Parathyroid adenoma (tissue), 2 donors: ENCODE measurements around the gene TANK.

Experiments
- H2AFZ ChIP-seq: fragments of 300-600 bp; sonication (generic); one replicate; pipeline ENCODE4 v1.7.0; 2017; ENCODE audit warnings: antibody characterized with exemption, mild to moderate bottlenecking
- H3K27ac ChIP-seq: fragments of 300-600 bp; sonication (generic); one replicate; pipeline ENCODE4 v1.7.0; 2017
- H3K27me3 ChIP-seq: fragments of 300-600 bp; sonication (generic); one replicate; pipeline ENCODE4 v1.7.0; 2017; ENCODE audit warnings: low read length; ENCODE audit not compliant: control insufficient read depth, insufficient read depth
- H3K36me3 ChIP-seq: fragments of 300-600 bp; sonication (generic); one replicate; pipeline ENCODE4 v1.7.0; 2017; ENCODE audit warnings: low read length; ENCODE audit not compliant: control insufficient read depth, insufficient read depth
- H3K4me1 ChIP-seq: fragments of 300-600 bp; sonication (generic); one replicate; pipeline ENCODE4 v1.7.0; 2017; ENCODE audit warnings: control low read depth
- H3K4me2 ChIP-seq: fragments of 300-600 bp; sonication (generic); one replicate; pipeline ENCODE4 v1.7.0; 2017; ENCODE audit warnings: low read length
- H3K4me3 ChIP-seq: fragments of 300-600 bp; sonication (generic); one replicate; pipeline ENCODE4 v1.7.0; 2017; ENCODE audit warnings: low read depth, low read length
- H3K79me2 ChIP-seq: fragments of 300-600 bp; sonication (generic); one replicate; pipeline ENCODE4 v1.7.0; 2017; ENCODE audit warnings: control low read depth
- H3K9ac ChIP-seq: fragments of 300-600 bp; sonication (generic); one replicate; pipeline ENCODE4 v1.7.0; 2017; ENCODE audit warnings: mild to moderate bottlenecking
- H3K9me3 ChIP-seq: fragments of 300-600 bp; sonication (generic); one replicate; pipeline ENCODE4 v1.7.0; 2017; ENCODE audit warnings: low read length; ENCODE audit not compliant: control insufficient read depth
- CTCF ChIP-seq: fragments of 300-600 bp; sonication (generic); IDR thresholded peaks from one replicate; pipeline ENCODE4 v1.7.0; 2017; ENCODE audit warnings: antibody characterized with exemption, mild to moderate bottlenecking
- donor health status: primary hyperparathyroidism.

The TANK gene

GRCh38 chr2:161119483-161119882, 40.7 kb upstream of the TANK start:
- H2AFZ ChIP-seq: no peak overlapping the region
- no peaks in the 10 kb centered on the region for H3K27me3 ChIP-seq
- H3K4me1 ChIP-seq: no peaks in the 10 kb centered on the region
- H3K79me2 ChIP-seq: no peaks in the 10 kb centered on the region
- no peak overlapping the region for H3K4me3 ChIP-seq
- H3K9ac ChIP-seq: no peak overlapping the region
- no peak overlapping the region for H3K4me2 ChIP-seq
- no peak for TF ChIP-seq CTCF
- H3K9me3 ChIP-seq: no peaks in the 10 kb centered on the region
- no peak overlapping the region for H3K27ac ChIP-seq
- no peaks in the 10 kb centered on the region for H3K36me3 ChIP-seq

GRCh38 chr2:161120775-161121174, 39.5 kb upstream of the TANK start:
- Histone ChIP-seq H3K27me3 (no peaks in the 10 kb centered on the region), H3K4me2 (no peak overlapping the region), H3K4me3 (no peak overlapping the region), H3K36me3 (no peaks in the 10 kb centered on the region), H3K79me2 (no peaks in the 10 kb centered on the region), H2AFZ (no peak overlapping the region), H3K9me3 (no peaks in the 10 kb centered on the region), H3K4me1 (no peaks in the 10 kb centered on the region), H3K27ac (no peak overlapping the region), H3K9ac (no peak overlapping the region)
- TF ChIP-seq CTCF: no peak

GRCh38 chr2:161121622-161122021, 38.6 kb upstream of the TANK start:
- no peak overlapping the region for H3K4me2 ChIP-seq

GRCh38 chr2:161122772-161123530, 37.3 kb upstream of the TANK start:
- no peak overlapping the region for H3K27ac ChIP-seq
- no peak overlapping the region for H3K4me3 ChIP-seq

More at GRCh38 chr2:161121622-161122021, 38.6 kb upstream of the TANK start:
- no peaks in the 10 kb centered on the region for H3K27me3 ChIP-seq
- H3K36me3 ChIP-seq: no peaks in the 10 kb centered on the region
- H3K9ac ChIP-seq: no peak overlapping the region
- no peaks in the 10 kb centered on the region for H3K4me1 ChIP-seq
- no peak overlapping the region for H2AFZ ChIP-seq
- no peak overlapping the region for H3K4me3 ChIP-seq
- no peaks in the 10 kb centered on the region for H3K79me2 ChIP-seq
- no peak for TF ChIP-seq CTCF
- H3K9me3 ChIP-seq: no peaks in the 10 kb centered on the region
- H3K27ac ChIP-seq: no peak overlapping the region

More at GRCh38 chr2:161122772-161123530, 37.3 kb upstream of the TANK start:
- Histone ChIP-seq H3K9me3 (no peaks in the 10 kb centered on the region), H3K4me1 (no peaks in the 10 kb centered on the region), H3K36me3 (no peaks in the 10 kb centered on the region), H3K27me3 (no peaks in the 10 kb centered on the region), H3K4me2 (no peak overlapping the region), H3K9ac (no peak overlapping the region), H3K79me2 (no peaks in the 10 kb centered on the region), H2AFZ (no peak overlapping the region)
- TF ChIP-seq CTCF: no peak
